GM13976 (cell line): ENCODE data around the gene MCTP2.

ENCODE experiments used
- DNase-seq: peaks from one replicate; pipeline ENCODE4 v3.0.0; 2012; ENCODE audit warnings: low spot score
- in situ Hi-C: fragments of 300-500 bp; cut with MboI; formaldehyde crosslinking; loops from one replicate; pipeline ENCODE4 v1.12.0; 2022; ENCODE audit warnings: low sequenced_read_pairs, mixed read lengths, inconsistent platforms; ENCODE audit not compliant: unreplicated experiment
- TF ChIP-seq, protein P1 (sequence below): IDR thresholded peaks from 2 replicates; pipeline ENCODE4 v1.5.1; 2012; ENCODE audit warnings: borderline replicate concordance, mild to moderate bottlenecking; ENCODE audit not compliant: insufficient read depth; ENCODE audit errors: extremely low read depth, missing control alignments, control extremely low read depth

The MCTP2 gene

DNA sequence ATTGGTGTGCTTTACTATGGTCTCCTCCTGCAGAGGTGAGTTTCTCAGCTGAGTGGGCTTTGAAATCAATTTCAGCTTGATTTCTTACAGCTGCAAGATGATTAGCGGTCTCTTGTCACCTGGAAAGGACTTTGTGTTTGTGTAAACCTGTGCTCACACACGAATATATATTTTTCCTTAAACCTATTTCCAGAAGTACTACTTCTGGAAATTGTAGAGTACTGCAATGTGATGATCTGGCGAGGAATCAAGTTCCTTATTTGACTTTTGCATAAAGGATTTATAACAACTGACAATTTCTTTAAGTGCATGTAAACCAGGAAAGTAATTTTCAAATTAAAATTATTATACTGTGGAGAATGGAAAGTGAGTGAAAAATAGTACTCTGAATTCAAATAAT, 2.1 kb downstream of the MCTP2 start:
- in situ Hi-C loops, result no loop called here
- TF ChIP-seq, protein P1, sequence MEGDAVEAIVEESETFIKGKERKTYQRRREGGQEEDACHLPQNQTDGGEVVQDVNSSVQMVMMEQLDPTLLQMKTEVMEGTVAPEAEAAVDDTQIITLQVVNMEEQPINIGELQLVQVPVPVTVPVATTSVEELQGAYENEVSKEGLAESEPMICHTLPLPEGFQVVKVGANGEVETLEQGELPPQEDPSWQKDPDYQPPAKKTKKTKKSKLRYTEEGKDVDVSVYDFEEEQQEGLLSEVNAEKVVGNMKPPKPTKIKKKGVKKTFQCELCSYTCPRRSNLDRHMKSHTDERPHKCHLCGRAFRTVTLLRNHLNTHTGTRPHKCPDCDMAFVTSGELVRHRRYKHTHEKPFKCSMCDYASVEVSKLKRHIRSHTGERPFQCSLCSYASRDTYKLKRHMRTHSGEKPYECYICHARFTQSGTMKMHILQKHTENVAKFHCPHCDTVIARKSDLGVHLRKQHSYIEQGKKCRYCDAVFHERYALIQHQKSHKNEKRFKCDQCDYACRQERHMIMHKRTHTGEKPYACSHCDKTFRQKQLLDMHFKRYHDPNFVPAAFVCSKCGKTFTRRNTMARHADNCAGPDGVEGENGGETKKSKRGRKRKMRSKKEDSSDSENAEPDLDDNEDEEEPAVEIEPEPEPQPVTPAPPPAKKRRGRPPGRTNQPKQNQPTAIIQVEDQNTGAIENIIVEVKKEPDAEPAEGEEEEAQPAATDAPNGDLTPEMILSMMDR, result no peak
- no peak for DNase-seq

DNA sequence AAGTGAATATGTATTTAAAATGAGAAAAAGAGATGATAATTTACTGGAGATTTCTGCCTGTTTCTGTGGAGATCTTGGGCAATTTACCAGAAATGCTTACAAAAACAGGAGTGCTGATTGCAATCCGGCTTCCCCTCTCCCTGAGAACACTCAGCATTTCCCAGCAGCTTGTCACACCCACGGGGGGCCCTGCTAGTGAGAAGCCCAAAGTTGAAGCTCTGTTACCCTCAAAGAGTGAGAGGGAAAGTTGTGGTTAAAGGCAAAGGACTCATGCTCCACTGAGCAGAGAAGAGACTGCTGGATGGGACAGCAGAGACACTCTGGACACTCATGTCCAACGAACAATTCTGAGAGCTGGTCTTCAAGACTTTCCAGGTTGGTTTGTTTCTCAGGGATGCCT, 2.9 kb downstream of the MCTP2 start:
- in situ Hi-C loops, result no loop called here
- TF ChIP-seq, protein P1, result no peak
- DNase-seq, result no peak

DNA sequence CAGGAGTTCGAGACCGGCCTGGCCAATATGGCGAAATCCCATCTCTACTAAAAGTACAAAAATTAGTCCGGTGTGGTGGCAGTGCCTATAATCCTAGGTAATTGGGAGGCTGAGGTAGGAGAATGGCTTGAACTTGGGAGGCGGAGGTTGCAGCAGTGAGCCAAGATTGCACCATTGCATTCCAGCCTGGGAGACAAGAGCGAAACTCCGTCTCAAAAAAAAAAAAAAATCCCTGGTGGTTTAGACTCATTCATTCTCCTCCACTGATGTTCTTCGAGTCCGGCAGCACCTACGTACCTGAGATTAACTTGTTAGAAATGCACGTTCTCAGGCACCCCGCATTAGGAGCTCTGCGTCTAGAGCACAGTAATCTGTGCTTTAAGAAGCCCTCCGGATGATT, 3.7 kb downstream of the MCTP2 start:
- DNase-seq, result no peak
- in situ Hi-C loops, result no loop called here
- TF ChIP-seq, protein P1, result no peak

DNA sequence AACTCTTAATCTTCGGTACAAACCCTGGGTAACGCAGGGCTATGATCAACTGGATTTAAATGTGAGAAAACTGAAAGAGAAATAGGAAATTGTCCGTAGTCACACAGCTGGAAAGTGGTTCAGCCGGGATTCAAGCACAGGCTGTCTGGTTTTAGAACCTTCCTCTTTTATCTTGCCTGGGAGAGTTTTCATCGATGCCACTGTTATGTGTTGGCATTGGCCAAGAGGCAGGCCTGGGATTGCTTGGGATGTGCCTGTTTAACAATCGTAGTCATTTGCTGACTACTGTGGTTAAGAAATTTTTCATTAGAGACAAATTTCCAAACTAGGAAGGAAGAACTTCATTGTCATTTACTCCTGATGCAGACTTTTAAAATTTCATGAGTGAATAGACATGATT, 4.3 kb downstream of the MCTP2 start:
- DNase-seq, result no peak
- TF ChIP-seq, protein P1, result no peak
- in situ Hi-C loops, result no loop called here

DNA sequence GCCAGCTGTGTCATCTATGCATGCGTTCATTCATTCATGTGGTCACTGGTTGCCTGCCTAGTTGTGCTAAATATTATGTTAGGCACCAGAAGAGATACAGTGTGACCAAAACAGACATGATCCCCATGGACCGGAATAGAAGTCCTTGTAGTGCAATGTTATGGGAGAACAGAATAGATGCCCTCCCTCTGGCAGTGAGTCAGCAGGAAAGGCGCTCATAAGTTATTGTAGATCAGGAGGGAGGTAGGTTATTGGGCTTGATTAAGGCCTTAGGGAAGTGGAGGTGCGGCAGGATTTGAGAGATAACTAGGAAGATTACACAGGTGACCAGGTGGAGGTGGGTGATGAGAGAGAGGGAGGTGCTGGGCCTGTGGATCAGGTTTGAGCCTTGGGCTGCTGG, 5.2 kb downstream of the MCTP2 start:
- TF ChIP-seq, protein P1, result no peak
- in situ Hi-C loops, result no loop called here
- DNase-seq, result no peak

DNA sequence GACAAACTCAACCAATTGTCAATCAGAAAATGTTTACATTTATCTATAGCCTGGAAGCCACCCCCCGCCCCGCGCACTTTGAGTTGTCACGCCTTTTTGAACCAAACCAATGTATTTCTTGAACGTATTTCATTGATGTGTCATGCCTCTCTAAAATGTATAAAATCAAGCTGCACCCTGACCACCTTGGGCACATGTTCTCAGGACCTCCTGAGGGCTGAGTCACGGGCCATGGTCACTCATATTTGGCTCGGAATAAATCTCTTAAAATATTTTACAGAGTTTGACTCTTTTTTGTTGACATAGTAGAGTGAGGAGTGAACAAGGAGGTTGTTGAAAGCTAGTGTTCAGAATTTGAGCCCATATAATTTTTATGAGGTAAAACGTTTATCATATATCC, 6.5 kb downstream of the MCTP2 start:
- DNase-seq, result no peak
- TF ChIP-seq, protein P1, result no peak
- in situ Hi-C loops, result no loop called here
